HG03196 (cell line): ENCODE data around the gene HES1.
"Not testable (repeated sequence)": the region's sequence is repeated elsewhere in the genome, so short reads cannot be mapped to it uniquely, and the experiment has no call there.

Source experiments
- ATAC-seq: cut with Tn5 transposase; IDR thresholded peaks from one replicate; pipeline ENCODE4 v1.9.1; 2021; ENCODE audit not compliant: unreplicated experiment

Gene HES1

DNA sequence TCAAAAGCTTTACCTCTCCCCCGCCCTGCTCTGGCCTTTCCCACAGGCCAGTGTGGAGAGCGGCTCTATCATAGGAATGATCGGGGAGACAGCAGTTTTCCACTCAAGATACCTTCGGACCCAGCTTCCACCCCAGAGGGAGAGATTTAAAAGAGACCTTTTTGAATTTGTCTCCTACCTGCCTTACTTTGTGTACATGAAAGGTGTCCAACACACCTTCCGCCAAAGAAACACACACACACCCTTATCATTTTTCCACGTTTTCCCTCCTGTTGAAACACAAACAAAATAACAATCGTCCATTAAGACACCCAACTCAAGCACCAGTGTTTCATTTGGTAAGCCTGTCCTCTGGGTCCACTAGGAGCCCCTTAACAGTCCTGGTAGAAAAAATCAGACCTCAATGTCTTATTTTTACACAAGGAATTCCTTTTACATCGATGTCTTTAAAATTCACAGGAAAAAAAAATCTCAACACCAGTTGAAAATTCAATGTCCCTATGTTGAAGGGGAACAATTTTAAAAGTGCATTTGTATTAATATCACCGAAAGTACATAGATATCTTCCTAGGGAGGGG lies 4.0 kb downstream of the HES1 start:
- ATAC-seq: no peak

DNA sequence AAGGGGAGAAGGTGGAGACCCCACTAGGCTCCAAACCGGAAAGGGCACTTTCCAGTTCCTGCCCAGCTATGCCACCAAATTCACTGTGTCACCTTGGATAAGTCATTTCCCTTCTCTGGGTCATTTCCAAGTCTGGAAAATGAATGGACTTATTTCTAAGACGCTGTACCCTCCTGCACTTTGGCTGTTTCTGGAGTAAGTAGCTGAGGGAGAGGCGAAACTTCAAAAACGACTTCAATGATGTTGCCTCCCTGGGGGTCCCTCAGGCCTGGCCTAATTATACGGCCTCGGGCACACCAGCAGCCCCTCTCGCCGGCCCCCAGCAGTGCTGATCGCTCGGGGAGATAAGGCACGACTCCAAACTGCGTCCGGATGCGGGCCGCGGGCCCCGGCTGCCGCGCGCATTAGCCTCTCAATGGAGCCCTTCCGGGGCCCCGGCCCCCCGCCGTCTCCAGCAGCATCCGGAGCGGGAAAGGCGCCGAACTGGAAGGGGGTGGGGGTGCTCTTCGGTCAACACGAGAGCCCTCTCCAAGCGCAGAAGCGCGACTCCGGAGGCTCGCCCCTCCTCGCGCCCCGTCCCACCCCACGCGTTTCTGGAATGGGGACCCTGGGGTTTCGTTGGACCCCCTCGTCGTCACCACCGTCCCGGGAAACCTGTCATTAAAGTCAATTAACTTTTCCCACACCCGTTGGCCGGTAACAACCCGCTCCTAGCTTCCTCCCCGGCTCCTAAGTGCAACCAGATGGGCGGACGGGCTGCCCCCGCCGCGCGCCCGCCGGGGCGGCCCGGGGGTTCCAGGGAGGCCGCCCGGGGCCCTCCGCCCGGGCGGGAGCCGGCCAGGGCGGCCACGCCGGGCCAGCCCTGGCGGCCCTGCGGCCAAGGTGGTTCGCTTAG lies 4.8 kb downstream of the HES1 start:
- no peak for ATAC-seq

DNA sequence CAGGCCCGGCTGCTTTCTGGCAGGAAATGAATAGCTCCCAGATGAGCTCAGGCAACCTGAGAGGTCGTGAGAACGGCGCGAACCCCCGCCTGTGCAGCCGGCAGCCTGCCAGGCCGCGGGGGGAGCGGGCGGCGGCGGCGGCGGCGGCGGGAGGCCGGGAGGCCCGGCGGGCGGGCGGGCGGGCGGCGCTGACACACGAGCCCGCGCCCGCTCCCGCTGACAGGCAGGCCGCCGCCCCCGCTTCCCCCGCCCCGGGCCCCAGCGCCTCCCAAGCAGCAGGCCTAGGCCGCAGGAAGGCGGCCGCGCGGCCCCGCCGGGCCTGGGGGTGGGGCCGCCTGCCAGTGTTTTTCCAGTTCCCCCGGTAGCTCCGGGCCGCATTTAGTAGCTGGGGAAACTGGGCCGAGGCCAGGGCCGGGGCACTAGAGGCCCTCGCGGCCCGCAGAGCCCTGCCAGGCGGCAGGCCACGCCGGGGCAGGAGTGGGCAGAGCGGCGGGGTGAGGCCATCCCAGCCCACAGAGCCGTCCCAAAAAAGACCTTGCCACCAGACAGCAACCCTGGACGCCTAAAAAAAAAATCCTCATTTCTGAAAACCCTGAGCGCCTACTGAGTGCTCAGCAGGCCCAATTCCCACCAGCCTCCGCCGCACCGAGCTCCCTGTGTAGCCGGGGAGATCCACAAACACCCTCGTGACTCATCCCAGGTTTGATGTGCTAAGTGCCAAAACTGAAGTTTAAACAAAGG lies 5.6 kb downstream of the HES1 start:
- no peak for ATAC-seq

DNA sequence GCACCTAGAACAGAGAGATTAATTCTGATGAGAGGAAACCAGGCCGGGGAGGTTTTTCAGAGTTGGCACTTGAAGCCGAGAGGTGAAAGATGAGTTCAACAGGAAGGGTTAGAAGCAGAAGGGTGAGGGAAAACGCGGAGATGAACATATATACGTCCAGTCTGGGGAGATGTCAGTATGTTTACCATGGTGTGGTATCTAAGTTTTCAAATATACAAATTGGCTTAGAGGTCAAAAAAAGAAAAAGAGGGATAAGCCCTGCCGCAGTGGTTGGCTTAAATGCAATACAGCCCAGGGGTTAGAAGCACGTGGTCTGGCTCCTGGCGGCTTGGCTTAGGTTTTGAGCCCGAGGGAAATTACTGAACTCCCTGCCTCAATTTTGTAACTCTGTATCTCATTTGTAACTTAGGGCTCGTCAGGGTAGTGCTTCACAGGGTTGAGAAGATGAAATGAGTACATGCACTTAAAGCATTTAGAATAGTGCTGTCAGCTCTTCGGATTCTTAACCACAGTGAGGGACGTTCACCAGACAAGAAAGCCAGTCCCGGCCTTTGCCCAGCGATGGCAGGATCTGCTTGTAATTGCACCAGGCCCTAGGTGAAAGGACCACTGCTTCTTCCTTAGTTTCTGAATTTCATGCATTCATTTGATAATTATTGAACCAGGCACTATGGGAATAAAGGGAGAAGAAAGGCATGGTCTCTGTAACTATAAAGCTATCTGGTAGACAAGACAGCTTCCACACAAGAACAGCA lies 6.4 kb downstream of the HES1 start:
- ATAC-seq: no peak

DNA sequence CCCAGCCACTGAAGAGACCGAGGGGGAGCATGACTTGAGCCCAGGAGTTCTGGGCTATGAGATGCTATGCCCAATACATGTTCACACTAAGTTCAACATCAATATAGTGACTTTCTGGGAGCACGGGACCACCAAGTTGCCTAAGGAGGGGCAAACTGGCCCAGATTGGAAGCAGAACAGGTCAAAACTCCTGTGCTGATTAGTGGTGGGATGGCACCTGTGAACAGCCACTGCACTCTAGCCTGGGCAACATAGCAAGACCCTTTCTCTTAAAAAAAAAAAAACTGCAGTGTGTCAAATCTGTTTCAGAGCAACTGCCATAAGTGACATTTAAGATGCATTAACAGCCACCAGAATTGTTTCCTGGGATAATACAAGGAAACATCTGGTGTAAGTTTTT lies 9.8 kb downstream of the HES1 start:
- ATAC-seq: no peak

DNA sequence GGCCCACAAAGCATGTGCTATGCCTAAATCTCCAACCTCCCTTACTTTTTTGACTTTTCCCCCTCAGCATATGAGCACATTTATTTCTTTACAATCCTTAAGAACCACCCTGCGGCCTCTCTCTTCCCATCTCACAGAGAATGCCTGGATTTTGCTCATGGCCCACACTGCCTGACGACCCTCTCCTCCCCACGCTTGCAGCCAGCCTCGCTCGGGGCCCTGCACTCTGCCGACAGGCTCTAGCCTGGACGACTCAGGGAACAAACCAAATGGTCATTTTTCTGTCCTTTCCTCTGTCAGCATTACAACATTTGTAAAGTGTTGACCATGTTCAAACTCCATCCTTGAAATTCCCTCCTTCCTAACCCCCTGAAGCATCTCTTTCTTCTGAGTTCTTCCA lies 11.7 kb downstream of the HES1 start:
- no peak for ATAC-seq

DNA sequence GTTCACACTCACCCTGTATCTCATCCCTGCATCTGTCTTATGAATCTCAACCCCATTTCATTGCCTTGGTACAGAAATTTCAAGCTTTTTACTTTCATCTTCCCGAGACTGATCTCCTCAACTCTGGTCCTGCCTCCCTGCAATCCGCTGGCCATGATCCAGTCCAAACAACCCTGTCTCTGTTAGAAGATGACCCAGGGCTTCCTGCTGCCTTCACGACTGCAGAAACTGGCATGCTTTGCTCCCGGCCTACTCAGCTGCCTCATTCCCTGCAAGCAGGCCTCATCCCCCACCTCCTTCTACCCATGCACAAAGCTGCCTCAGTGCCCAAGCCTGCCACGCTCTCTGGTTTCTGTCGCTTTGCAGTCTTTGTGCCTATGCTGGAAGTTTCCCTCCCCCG lies 12.4 kb downstream of the HES1 start:
- no peak for ATAC-seq

DNA sequence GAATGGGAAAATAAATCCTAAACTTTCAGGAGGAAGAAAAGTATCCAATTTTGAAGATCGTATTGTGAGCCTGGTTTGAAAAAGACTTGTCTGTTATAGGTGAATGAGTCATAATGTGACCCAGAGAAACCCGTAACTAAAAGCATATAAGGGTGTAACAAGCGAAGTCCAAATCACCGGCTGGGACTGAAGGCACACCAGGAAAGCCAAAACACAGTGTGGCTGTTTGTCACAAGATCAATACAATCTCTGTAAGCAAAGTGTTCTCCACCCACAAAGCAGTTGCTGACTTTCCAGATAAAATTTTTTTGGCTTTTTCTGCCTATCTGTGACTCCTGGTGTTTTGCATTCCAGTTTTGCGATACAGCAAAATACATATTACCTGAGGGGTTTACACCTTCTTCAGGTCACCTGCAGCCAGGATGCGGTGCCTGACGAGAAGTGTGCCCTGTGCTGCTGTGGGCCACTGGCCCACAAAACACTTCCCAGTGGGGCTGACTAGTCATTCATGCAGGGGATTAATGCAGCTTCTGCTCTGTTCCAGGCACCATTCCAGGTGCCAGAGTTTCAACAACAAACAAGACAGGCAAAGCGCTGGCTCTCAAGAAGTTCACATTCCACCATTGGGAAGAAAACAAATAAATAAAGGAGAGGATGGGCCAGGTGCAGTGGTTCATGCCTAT lies 14.4 kb downstream of the HES1 start:
- ATAC-seq: no peak

DNA sequence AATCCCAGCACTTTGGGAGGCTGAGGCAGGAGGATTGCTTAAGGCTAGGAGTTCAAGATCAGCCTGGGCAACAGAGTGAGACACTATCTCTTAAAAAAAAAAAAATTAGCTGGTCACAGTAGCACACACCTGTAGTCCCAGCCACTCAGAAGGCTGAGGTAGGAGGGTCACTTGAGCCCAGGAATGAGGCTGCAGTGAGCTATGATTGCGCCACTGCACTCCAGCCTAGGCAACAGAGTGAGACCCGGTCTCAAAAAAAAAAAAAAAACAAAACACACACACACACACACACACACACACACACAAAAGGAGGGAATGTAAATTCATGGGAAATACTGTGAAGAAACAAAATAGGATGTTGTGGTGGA lies 15.0 kb downstream of the HES1 start:
- not testable (repeated sequence) for ATAC-seq

DNA sequence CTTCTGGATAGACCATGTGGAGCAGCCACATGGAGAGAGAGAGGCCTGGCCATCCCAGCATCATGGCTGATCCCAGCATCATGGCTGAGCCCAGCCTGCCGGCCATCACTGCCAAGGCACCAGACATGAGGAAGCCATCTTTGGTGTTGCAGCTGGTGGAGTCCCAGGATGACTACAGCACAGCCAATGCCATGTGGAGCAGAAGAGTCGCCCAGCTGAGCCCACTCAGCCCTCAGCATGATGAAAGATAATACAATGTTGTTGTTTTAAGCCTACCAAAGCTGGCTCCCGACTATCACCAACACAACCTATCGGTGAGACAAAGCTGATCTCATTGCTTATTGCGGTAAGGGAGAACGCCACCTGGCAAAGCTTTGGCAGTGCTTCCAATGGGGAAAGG lies 18.4 kb downstream of the HES1 start:
- ATAC-seq: no peak

DNA sequence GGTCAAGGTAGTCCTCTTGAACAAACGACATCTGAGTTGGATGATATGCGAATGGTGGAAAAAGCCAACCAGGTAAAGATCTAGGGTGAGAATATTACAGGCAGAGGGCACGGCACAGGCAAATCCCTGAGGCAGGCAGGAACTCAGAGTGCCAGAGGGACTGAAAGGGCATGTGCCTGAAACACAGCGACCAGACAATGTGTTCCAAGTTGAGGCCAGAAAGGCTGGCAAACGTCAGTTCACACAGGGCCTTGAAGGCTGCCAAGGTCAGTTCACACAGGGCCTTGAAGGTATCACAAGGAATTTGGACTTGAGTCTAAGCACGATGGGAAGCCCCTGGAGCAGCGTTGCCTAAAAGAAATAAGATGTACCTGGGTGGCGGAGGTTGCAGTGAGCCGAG lies 20.1 kb downstream of the HES1 start:
- ATAC-seq: no peak

DNA sequence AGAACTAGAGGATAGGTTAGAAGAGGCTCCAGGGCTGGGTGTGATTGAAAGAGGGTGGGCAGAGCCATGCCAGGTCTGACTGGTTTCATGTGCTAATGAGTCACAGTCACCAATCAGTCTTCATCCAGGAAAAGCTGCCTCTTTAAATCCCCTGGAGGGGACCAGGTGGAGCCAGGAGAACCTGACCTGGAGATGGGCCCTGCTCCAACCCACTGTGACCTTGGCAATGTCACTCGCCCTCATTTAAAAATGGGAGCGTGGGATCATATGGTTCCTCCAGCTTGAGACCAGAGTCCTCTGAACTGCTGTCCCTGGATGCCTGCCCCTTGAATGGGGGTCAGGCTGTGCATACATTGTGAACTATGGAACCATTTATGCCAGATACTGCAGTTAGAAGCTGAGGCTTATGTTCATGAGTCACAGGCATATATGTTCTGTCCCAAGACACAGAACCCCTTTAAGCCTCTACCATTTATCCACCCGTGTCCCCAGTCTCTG lies 23.0 kb downstream of the HES1 start:
- ATAC-seq: no peak

DNA sequence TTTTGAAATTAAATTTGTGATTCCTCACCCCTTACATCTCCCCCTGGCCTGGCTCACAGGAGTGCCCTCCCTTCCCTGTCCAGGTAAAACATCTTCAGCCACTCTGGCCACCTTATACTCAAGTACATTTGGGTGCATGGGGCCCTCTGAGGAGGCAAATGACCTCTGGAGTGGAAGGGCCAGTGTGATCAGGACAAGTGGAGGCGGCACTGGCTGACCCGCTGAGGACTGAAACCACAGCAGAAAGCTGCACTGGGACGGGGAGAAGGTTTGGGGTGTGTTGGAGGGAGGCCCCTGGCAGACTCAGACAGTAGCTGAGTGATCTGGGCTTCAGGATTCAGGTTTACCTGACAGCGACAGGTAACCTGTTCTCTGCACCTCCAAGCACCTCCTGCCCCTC lies 24.2 kb downstream of the HES1 start:
- no peak for ATAC-seq

DNA sequence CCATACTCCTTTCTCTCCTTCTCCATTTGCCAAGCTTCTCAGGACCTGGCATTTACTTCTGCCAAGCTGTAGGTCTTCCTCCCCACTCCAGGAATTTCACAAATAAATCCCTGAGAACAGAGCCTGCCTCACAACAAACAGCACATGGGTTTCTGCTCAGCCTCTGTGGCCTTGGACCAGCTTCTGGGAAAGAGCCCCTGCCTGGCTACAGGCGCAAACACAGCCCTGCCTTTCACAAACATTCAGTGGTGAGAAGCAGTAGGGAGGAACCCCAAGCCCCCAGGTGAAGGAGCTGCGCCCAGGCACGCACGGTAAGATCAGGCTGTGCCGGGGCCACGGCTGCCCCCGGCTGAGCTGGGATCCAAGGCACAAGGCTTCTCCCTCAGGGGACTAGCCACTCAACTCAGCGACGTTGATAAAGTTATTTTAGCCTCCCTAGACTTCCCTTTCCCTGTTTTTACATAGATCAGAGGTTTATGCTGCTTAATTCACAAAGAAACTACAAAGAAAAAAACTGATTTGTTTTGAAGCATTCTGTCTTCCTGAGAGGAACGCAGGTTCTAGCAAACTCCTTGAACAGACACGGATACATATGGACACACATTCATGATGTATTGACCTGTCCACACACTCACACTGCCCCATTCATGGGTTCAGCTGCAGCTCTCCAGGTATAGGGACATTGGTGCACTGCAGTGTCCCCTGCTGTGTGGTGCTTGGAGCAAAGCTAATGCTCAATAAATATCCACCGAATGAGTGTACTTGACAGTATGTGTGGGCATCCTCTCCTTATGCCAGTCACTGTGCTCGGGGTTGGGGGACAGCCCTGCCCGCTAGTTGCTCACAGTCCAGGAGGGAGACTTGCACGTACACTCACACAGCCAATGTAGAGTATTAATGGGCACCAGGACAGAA lies 25.4 kb downstream of the HES1 start:
- ATAC-seq: no peak

DNA sequence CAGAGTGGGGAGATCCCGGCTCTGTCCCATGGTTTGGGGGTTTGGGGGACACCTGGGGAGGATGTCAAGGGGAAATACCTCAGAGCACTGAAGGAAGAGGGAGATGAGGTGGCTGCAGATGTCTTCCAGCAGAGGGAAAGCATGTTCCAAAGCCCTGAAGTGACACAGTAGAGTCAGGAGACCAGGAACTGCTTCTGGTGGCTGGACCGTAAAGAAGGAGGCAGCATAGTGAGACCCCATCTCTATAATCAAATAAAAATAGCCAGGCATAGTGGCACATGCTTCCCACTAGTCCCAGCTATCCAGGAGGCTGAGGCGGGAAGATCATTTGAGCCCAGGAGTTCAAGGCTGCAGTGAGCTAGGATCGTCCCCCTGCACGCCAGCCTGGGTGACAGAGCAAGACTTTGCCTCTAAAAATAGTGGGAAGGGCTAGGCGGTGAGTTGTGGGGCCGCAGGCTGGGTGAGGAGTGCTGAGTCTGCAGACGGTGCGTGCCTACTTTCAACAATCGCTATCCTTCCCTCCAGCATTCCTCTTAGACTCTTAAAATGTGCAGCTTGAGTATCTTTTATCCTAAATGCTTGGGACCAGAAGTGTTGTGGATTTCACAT lies 26.2 kb downstream of the HES1 start:
- ATAC-seq: no peak

DNA sequence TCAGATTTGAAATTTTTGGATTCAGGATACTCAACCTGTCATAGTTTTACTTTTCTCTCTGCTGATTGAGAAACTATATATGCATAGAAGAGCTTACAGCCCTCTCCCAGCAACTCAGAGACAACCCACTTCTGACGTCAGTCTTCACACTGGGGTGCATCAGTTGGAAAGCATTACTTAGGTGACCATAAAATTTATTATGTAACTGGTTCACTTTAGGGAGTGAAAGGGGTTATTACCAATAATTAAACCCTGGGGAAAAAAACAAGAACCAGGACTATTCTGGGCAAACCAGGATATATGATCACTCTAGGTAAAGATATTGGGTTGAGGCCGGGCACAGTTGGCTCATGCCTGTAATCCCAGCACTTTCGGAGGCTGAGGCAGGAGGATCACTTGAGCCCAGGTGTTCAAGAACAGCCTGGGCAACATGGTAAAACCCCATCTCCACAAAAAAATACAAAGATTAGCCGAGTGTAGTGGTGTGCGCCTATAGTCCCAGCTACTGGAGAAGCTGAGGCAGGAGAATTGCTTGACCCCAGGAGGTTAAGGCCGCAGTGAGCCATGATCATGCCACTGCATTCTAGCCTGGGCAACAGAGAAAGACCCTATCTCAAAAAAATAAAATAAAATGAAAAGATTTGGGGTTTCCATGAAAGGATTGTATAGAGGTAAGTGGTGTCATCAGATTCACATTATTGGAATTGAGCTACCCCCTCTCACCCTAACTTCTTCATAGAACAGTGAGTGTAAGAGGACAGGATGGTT lies 27.1 kb downstream of the HES1 start:
- ATAC-seq: no peak

DNA sequence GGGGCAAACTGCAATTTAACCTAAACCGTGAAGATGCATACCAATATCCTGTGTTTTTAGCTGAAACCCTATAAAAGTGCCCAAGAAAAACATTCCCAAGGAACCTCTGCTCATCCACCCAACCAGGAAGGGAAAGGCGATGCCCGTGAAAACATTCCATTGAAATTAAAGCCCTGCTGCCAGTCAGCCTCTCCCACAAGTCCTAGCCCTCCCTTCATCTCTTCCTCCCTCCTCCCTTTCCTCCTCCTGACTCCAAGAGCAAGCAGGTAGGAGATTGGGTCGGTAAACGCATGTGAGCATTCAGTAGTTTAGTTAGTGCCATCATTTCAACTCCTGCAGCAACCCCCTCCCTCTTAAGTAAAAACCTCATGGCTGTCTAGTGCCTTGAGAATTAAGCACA lies 27.7 kb downstream of the HES1 start:
- no peak for ATAC-seq

DNA sequence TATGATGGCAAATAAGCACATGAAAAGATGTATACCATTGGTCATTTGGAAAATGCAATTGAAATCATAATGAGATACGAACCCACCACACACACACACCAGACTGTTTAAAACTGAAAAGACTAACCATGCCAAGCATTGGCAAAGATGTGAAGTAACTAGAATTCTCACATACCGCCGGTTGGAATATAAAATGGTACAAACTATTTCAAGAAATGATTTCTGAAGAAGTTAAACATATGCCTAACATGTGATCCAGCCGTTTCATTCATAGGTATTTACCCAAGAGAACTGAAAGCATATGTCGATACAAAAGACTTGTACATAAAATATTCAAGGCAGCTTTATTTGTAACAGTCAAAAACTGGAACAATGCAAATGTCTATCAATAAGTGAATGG lies 28.9 kb downstream of the HES1 start:
- ATAC-seq: no peak
